Bronchial epithelial cell (primary cell): ENCODE measurements around the gene IL31RA. TPM values are rescaled to one million over a fixed set of nuclear protein-coding genes. Genes with fewer than 3 reads are reported as not detected.

Source experiments
- DNase-seq: peaks from one replicate; pipeline ENCODE4 v3.0.0-alpha.2; 2010; ENCODE audit warnings: low read depth
- FAIRE-seq: peaks from 2 replicates; lab custom pipeline; 2011; peaks lifted over from hg19 to GRCh38; lab: Jason Lieb, UNC
- H3K27me3 ChIP-seq: 2 replicates; pipeline ENCODE4 v1.5.1; 2011; ENCODE audit warnings: low read length; ENCODE audit not compliant: control insufficient read depth, insufficient read depth
- H3K36me3 ChIP-seq: 2 replicates; pipeline ENCODE4 v1.5.1; 2011; ENCODE audit warnings: low read length; ENCODE audit not compliant: control insufficient read depth, insufficient read depth
- H3K4me3 ChIP-seq: 2 replicates; pipeline ENCODE4 v1.5.1; 2011; ENCODE audit warnings: mild to moderate bottlenecking, low read depth, low read length, control low read depth
- CTCF ChIP-seq: IDR thresholded peaks from 2 replicates; pipeline ENCODE4 v1.5.1; 2011; ENCODE audit warnings: mild to moderate bottlenecking, moderate library complexity, low read length, control low read depth, inconsistent platforms; ENCODE audit not compliant: insufficient read depth, severe bottlenecking
- total RNA-seq: library from RNA; depleted of rRNA; stranded (reverse); fragments of >200 nt; gene quantifications from 2 replicates; pipeline ENCODE4 v1.2.1, GENCODE V29; 2014

IL31RA gene
- total RNA-seq, 1 donor from 2014 or later, result 0.26 TPM

GRCh38 chr5:55903121-55903701 is 52.1 kb downstream of the IL31RA start:
- Histone ChIP-seq H3K4me3 (no peak overlapping the region), H3K27me3 (no peaks in the 10 kb centered on the region), H3K36me3 (no peaks in the 10 kb centered on the region)
- DNase-seq (peak; percentile 42), FAIRE-seq (no peak)
- TF ChIP-seq CTCF, result no peak

- H3K36me3 ChIP-seq, result no peaks in the 10 kb centered on the region
- DNase-seq (no peak), FAIRE-seq (no peak)
- no peak for TF ChIP-seq CTCF
- no peak overlapping the region for H3K4me3 ChIP-seq
- no peaks in the 10 kb centered on the region for H3K27me3 ChIP-seq
These were observed 53.0 kb downstream of the IL31RA start for GRCh38 chr5:55904152-55904551.

GRCh38 chr5:55905251-55905650 is 54.1 kb downstream of the IL31RA start:
- Histone ChIP-seq H3K27me3 (no peaks in the 10 kb centered on the region), H3K4me3 (no peak overlapping the region), H3K36me3 (no peaks in the 10 kb centered on the region)
- TF ChIP-seq CTCF, result no peak
- FAIRE-seq, result no peak
- no peak for DNase-seq

- Histone ChIP-seq H3K27me3 (no peaks in the 10 kb centered on the region), H3K36me3 (no peaks in the 10 kb centered on the region), H3K4me3 (no peak overlapping the region)
- FAIRE-seq (no peak), DNase-seq (no peak)
- TF ChIP-seq CTCF, result no peak
These were observed 56.8 kb downstream of the IL31RA start for GRCh38 chr5:55907927-55908326.

- no peak overlapping the region for H3K4me3 ChIP-seq
- no peak for TF ChIP-seq CTCF
- H3K27me3 ChIP-seq, result no peaks in the 10 kb centered on the region
- H3K36me3 ChIP-seq, result no peaks in the 10 kb centered on the region
- FAIRE-seq, result no peak
- DNase-seq, result no peak
These were observed 57.6 kb downstream of the IL31RA start for GRCh38 chr5:55908804-55909203.
